GM21526 (cell line): ENCODE results near the gene RAPGEF4.

Experiments used
- ATAC-seq: cut with Tn5 transposase; IDR thresholded peaks from one replicate; pipeline ENCODE4 v1.9.1; 2021; ENCODE audit warnings: moderate library complexity; ENCODE audit not compliant: unreplicated experiment, low FRiP score

RAPGEF4 gene

DNA sequence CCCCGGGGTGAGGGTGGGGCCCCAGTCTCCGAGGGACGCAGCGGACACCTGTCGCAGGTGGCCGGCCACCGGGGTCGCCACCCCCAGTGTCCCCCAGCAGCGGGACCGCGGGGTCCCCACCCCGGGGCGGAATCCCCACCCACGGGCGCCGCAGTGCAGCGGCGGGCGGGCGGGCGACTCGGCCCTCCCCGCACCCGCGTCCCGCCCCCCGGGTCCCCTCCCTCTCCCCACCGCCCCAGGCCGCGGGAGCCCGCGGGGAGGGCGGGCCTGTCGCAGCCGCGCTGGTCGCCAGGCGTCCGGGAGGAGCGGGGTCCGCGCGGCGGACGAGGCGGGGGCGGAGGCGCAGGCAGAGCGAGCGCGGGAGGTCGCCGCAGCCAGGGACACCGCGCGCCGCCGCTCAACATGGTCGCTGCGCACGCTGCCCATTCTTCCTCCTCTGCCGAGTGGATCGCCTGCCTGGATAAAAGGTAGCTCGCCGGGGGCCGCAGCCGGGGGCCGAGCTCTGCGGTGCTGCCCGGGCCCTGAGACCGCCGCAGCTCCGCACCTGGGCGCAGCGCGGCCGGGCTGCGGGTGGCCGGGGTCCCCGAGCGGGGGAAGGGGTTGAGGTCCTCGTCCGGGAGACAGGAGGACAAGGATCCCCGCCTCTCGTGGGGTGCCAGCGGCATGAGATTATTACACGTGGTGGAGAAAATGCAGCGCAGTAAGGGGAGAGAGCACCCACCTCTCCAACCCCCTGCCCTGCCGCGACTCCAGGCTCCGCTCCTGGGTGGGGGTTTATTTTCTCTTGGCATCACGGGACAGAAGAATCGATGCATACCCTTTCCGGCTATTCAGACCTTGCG, at the start of gene RAPGEF4:
RAPGEF4 (plus strand) TSS at position 264 of the 842 bp plus-strand sequence; CDS start at position 403, 139 bp downstream.
- ATAC-seq, result no peak

GRCh38 chr2:172693037-172693436, 42.6 kb upstream of the RAPGEF4 start:
- ATAC-seq, result no peak

- no peak for ATAC-seq
Measured at GRCh38 chr2:172693529-172694455, 41.9 kb upstream of the RAPGEF4 start.

- ATAC-seq, result no peak
Measured at GRCh38 chr2:172697296-172697695, 38.3 kb upstream of the RAPGEF4 start.

GRCh38 chr2:172698041-172698863, 37.4 kb upstream of the RAPGEF4 start:
- ATAC-seq, result no peak

GRCh38 chr2:172701250-172701649, 34.4 kb upstream of the RAPGEF4 start:
- no peak for ATAC-seq

- no peak for ATAC-seq
Measured at GRCh38 chr2:172702451-172702850, 33.2 kb upstream of the RAPGEF4 start.

DNA sequence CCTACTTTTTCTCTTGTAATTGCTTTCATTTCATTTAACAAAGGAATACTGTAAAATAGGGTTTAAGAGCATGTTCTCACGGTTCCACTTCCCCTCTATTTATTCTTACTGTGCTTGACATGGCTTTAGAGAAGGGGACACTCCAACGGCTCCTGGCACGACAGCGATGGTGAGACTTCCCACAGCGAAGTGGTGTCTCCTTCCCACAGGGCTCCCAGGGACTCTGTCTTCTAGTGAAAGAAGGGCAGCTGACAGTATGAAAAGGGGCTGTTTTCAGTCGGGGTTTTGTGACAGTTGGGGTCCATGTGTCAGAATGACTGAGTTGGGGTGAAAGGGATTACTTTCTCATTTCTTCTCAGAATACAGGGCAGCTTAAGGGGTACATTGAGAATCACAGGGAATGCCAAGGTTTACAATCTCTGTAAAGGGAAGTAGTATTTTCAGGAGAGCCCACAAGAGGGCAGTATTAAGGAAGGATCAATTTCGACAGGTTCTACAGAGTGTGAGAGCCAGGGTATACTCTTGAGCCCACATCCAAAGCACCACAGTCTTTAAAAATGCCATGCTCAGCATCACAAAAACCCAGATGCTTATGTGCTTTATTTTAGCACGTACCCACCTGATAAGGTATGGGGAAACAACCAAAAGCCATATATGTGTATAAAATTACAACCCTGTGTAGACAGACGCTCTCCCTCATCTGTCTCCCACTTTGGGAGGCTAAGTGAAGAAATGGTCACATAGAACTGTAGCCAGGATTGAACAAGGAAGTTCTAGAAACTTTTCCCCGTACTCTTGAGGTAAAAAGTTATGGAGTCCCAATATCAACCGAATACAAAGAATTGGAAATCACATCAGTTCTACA, 31.3 kb upstream of the RAPGEF4 start:
- ATAC-seq, result no peak

GRCh38 chr2:172705352-172705751, 30.3 kb upstream of the RAPGEF4 start:
- ATAC-seq, result no peak

- ATAC-seq, result no peak
Measured at GRCh38 chr2:172708247-172708646, 27.4 kb upstream of the RAPGEF4 start.

DNA sequence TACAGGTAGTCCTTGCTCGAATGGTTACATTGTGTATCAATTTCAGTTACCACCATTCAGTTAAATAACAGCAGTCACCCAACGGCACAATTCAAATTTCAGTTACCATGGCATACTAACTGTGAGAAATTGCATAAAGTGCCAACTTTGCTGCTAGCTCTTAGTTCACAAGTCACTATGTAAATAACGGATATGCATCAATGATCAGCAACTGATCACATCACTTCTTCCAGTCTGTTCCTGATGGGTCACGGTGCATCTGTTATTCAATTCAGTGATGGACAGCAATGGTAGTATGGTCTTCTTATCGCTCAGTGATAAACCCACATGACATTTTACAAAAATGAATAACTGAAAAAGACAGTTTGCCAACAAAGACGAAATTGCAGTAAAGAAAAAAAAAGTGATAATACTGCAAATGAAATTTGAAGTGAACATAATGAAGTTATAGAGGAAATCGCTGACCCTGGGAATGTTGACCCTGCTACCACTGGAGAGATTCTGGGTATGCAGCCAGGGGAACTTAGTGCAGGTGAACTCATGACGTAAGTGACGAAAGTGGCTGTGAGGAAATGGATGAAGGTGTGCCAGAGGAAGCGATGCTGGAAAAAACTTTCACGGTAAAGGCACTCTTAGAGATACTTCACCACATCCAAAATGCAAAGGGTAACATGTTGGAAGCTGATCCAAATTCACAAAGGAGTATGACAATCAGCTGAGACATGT, 25.9 kb upstream of the RAPGEF4 start:
- ATAC-seq, result no peak

GRCh38 chr2:172710584-172711047, 25.0 kb upstream of the RAPGEF4 start:
- ATAC-seq, result no peak

DNA sequence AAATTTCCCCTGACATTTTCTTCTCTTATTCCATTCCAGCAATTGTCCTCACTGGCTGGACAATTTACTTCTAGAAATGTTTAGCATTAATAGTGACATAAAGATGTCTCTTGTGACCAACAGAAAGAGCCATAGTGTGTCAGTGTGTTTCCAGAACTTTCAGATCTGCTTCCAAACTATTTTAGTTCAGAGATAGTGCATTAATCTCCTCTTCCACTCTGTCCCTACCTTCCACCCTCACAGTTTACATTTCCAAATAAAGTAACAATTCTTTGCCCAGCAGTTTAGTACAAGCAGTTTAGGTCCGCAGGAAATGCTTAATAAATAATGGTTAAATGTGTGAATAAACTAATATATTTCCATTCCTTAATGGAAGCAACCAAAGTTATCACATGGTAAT, 24.5 kb upstream of the RAPGEF4 start:
- ATAC-seq, result no peak

GRCh38 chr2:172712251-172712650, 23.4 kb upstream of the RAPGEF4 start:
- ATAC-seq, result no peak

- ATAC-seq, result no peak
Measured at GRCh38 chr2:172713365-172713875, 22.2 kb upstream of the RAPGEF4 start.

DNA sequence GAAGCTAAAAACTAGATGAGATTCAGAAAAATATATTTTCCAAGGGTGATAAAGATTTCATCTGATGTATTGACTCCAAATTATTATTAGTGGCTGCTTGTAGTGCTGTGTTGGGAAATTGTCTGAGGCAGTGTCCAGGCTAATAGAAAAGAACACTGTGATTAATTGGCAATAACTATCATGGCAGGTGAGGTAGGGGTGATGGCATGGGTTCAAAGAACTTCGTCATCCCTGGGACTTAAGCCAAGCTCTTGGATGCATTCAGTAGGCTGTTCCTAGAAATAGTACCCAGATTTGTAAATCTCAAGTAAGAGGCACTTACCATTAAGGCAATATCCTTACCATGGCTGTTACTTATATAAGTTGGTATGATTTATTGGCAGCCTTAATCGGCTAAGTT, 13.2 kb upstream of the RAPGEF4 start:
- no peak for ATAC-seq

- no peak for ATAC-seq
Measured at GRCh38 chr2:172723286-172723685, 12.4 kb upstream of the RAPGEF4 start.

DNA sequence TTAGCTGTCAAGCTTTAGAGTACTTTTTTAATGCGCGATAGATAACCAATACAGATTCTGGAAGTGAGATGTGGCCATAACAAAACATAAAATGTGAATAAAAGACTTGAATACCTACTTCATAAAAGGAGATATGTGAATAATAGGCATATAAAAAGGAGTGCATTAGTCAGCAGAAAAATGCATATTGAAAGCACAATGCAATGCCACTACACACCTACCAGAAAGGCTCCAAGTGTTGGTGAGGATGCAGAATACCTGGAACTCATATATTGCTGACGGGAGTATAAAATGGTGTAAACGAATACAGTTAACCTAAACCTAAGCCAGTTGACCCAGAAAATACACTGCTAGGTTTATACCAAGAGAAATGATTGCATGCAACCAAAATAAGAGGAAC, 10.9 kb upstream of the RAPGEF4 start:
- ATAC-seq, result no peak

- ATAC-seq, result no peak
Measured at GRCh38 chr2:172725284-172725683, 10.4 kb upstream of the RAPGEF4 start.
